HG03432 (cell line): Measurements from ENCODE around the gene PRR13.
"Not testable (repeated sequence)": the region's sequence is repeated elsewhere in the genome, so short reads cannot be mapped to it uniquely, and the experiment has no call there.

ENCODE experiments used
- ATAC-seq: cut with Tn5 transposase; IDR thresholded peaks from one replicate; pipeline ENCODE4 v1.9.1; 2021; ENCODE audit warnings: mild to moderate bottlenecking, moderate library complexity; ENCODE audit not compliant: unreplicated experiment

Gene PRR13

GRCh38 chr12:53467880-53468279 lies 26.3 kb downstream of the PRR13 start:
- ATAC-seq = no peak

DNA sequence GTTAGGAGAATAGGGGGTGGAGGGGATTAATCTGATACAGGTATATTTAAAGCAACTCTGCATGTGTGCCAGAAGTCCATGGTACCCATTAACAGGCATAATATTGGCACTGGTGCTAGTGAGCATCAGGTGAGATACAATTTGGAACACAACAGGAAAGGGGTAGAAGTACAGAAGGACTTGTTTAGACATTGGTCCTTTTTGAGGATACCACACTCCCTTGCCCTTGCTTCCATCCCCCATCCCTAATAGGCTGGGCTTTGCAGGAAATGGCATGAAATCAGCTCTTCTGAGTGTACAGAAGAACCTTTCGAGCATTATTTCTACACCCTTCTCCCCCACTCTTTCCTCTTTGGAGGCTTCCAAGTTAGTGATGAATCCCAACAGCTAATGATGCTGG lies 26.7 kb downstream of the PRR13 start:
- ATAC-seq = no peak

- no peak for ATAC-seq
Observed at GRCh38 chr12:53472056-53472582, 30.6 kb downstream of the PRR13 start.

GRCh38 chr12:53474077-53474476 lies 32.5 kb downstream of the PRR13 start:
- no peak for ATAC-seq

DNA sequence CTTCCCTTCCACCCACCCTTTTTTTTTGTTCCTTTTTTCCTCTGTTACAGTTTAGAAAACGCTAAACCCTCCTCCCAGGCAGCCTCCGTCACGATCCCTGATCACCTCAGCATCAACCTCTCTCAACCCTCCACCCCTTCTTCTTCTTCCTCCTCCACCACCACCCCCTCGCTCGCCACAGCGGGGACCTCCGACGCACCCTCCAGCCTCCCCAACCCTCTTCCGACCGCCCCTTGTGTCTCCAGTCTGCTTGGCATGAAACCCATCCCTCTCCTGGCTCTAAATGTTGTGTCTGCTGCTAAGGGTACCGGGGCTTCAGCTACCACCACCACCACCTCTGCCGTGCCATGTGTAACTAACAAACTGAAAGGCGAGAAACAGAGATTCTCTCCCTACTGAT lies 33.3 kb downstream of the PRR13 start:
- no peak for ATAC-seq

GRCh38 chr12:53476769-53477209 lies 35.3 kb downstream of the PRR13 start:
- ATAC-seq = no peak

GRCh38 chr12:53478865-53479264 lies 37.3 kb downstream of the PRR13 start:
- ATAC-seq = no peak

GRCh38 chr12:53479331-53479730 lies 37.8 kb downstream of the PRR13 start:
- no peak for ATAC-seq

DNA sequence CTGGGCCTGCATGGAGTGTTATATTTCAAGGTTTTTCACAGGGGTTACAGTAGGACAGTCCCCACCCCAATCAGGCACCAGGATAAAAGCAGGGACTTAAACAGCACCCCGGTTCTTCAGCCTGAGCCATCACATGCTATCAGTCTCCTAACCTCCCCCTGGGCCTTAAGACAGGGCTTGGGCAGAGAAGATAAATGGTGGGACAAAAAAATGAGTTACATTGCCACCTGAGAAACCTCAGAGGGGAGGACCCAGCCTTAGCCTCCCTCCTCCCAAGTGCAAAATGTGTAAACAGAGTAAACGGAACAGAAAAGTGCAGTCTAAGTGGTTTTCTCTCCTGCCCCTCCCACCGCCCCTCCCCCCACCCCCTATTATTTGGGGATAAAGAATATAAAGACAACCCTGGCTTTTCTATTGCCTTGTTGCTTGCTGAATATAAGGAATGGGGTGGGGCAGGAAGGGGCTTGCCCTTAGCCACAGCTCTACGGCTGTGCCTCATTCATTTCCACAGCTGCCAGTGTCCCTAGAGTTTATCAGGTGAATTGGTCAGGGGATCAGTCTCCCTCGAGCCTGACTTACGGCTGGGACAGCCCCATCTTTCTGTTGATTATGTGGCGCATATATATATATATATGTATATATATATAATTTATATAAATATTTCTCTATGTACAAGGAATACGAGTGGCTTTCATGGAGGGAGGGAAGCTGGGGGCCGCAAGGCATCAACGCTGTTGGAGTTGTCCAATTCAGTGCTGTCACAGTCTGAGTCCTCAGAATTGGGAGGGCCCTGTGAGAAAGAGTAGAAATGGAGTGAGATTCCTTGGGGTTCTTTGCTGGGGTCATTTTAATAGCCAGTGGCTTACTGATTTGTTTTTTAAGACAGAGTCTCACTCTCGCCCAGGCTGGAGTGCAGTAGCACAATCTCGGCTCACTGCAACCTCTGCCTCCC lies 39.2 kb downstream of the PRR13 start:
- no peak for ATAC-seq

DNA sequence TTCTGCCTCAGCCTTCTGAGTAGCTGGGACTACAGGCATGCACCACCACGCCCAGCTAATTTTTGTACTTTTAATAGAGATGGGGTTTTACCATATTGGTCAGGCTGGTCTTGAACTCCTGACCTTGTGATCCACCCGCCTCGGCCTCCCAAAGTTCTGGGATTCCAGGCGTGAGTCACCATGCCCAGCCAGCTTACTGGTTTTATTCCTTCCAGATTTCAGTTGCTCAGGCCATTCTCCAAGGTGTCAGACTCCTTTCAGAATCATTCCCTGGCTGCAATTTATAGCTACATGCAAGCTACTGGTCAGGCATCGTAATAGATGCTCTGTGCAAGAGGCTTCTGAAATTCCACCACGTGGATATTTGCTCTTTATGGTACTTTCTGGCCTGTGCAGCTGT lies 39.9 kb downstream of the PRR13 start:
- ATAC-seq = not testable (repeated sequence)

DNA sequence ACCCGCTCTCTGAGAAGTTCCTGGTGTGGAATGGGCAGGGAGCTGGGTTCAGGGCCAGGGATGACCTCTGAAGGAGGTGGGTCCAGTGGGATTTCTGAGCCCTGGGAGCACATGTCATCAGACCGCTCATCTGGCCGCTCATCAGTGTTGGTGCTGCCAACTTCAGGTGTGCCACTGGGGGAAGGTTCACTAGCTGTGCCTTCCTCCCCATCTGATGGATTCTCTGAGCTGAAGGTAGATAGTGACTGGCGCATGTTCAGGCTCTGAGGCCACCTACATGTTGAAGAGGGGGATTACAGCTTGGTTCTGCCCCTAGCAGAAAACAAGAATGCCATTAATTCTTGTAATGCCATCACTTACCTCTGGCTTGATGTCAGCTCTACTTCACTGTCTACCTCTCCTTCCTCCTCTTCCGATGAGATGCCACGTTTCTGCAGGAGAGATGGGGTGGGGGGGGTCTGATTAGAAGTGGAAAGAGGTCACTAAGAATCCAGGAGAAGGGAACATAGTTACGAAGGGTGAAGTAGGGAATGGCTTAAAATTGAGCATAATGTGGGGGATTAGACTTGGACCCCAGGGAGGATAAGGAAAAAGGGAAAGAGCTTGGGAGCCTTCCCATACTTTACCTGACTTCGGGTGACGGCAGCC lies 40.5 kb downstream of the PRR13 start:
- no peak for ATAC-seq

DNA sequence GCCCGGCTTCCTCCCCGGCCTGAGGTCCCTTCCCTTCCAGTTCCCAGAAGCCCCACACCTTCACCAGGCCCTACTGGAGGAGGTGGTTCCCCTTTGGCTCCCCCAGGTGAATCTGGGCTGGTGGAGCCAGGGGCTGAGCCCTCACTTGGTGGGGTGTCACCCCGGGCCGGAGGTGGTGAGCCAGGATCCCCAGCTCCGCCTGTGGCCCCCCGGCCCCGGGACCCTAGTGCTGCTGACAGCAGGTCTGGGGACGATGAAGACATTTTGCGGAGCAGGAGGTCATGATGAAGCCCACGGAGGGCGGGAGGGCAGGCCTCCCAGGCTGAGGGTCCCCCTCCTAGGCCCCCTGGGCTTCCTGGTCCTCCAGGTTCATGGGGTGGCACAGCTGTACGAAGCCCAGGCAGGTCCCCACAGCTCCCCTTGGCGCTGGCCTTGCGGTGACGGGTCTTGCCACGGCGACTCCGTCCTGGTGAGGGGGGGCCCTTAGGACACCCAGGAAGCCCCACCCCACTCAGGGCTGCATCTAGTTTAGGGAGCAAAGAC lies 41.2 kb downstream of the PRR13 start:
- no peak for ATAC-seq

- ATAC-seq = no peak
Observed at GRCh38 chr12:53483225-53483978, 41.9 kb downstream of the PRR13 start.

GRCh38 chr12:53483979-53484377 lies 42.4 kb downstream of the PRR13 start:
- no peak for ATAC-seq

DNA sequence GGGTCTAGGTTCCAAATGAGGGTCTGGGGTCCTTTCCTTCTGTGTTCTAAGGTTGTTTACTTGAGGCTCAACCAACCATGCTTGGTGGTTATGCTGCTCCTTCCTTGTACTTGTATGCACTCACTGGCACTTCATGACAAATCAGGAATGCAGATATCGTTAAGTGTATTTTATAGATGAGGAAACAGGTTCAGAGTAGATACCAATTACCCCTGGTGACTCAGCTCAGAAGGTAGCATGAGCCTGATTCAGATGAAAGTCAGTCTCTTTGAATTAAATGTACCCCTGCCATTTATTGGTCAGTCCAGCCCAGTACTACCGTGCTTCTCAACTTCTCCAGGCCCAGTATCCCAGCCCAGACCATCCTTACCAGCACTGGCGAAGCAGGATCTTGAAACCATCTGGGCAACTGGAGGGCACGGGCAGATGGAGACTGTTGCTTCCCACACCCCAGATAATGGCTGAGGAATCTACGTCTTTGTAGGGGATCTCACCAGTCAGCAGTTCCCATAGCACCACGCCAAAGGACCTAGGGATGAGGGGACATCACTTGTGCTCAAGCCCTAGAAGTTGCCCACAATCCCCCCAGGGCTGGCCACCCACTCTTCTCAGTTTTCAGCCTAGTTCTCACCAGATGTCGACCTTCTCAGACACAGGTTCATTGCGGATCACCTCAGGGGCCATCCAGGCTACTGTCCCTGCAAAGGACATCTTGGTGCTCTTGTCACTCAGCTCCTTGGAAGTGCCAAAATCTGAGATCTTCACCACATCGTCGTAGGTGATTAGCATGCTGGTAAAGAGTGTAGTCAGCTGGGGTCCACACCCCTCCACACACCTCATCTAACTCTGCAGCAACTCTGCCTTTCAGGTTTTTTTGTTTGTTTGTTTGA lies 43.4 kb downstream of the PRR13 start:
- no peak for ATAC-seq

DNA sequence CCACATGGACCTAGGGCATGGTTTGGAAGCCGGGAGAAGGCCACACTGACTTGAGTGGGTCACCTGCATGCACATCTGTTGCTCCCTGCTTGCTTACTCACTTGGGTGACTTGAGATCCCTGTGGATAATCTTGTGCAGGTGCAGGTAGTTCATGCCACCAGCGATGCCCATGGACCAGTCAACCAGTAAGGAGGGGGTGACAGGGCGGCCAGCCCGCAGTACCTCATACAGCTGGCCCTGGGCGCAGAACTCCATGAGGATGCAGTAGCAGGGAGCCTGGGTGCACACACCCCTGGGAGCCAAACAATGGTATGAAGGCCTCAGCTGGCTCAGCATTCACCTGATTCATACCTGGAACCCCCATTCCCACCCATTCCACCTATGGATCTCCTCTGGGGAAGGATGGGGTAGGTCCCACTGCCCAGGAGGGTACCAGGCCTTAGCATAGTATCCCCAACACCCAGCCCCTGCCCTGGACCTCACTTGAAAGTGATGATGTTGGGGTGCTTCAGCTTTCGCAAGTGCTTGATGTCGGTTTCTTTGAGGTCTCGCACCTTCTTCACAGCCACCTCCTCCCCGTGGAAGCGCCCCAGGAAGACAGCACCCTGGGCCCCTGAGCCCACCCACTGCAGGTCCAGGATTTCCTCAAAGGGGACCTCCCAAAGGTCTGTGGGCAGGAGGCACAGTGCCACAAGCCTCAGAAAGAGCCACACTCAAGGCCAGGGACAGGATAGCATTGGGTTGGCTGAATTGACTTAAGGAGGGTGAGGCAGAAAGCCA lies 44.6 kb downstream of the PRR13 start:
- no peak for ATAC-seq

- ATAC-seq = no peak
Observed at GRCh38 chr12:53486736-53487487, 45.4 kb downstream of the PRR13 start.

DNA sequence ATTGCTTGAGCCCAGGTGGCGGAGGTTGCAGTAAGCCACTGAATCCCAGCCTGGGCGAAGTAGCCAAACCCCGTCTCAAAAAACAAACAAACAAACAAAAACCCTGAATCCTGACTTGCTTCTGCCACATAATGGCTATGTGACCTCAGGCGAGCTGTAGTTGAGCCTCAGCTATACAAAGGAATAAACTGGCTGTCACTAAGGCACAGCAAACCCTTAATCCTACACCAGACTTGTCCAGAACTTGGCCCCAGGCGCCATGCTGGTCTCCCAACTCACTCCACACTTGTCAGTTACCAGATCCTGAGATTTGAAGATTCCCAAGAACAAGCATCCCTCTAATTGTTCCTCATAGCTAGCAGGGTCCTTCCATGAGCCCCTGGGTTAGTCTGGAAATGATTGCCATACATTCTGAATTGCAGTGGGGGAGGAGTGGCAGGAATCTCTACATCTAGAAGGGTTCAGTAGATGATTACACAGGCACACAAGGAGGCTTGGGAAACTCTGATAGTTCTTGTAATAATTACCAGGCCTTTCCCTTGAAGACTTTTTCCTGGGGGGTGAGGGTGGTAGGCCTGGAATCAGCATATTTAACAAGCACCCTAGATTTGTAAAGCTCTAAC lies 47.8 kb downstream of the PRR13 start:
- no peak for ATAC-seq
